GM21786 (cell line): Measurements from ENCODE around the gene GDA.

Experiments used
- ATAC-seq: cut with Tn5 transposase; IDR thresholded peaks from one replicate; pipeline ENCODE4 v1.9.1; 2021; ENCODE audit not compliant: unreplicated experiment

Gene GDA

GRCh38 chr9:72149231-72149975 is at the start of gene GDA:
Gene GDA (plus strand): TSS chr9:72149440. CDS start chr9:72149560, 120 bp downstream.
- ATAC-seq = no peak

- no peak for ATAC-seq
These were observed 46.7 kb upstream of the GDA start for GRCh38 chr9:72102520-72102919.

GRCh38 chr9:72113056-72113455 is 36.2 kb upstream of the GDA start:
- ATAC-seq = no peak

- ATAC-seq = peak; percentile 57
These were observed 29.4 kb upstream of the GDA start for GRCh38 chr9:72119853-72120252.

GRCh38 chr9:72124947-72125346 is 24.3 kb upstream of the GDA start:
- no peak for ATAC-seq

GRCh38 chr9:72127753-72128152 is 21.5 kb upstream of the GDA start:
- no peak for ATAC-seq

GRCh38 chr9:72128526-72128925 is 20.7 kb upstream of the GDA start:
- no peak for ATAC-seq

- ATAC-seq = no peak
These were observed 19.7 kb upstream of the GDA start for GRCh38 chr9:72129271-72130156.

GRCh38 chr9:72130321-72130720 is 18.9 kb upstream of the GDA start:
- ATAC-seq = no peak

- ATAC-seq = no peak
These were observed 18.0 kb upstream of the GDA start for GRCh38 chr9:72131206-72131605.

GRCh38 chr9:72132052-72132451 is 17.2 kb upstream of the GDA start:
- ATAC-seq = no peak

- ATAC-seq = no peak
These were observed 15.7 kb upstream of the GDA start for GRCh38 chr9:72133365-72134035.

GRCh38 chr9:72134801-72135200 is 14.4 kb upstream of the GDA start:
- no peak for ATAC-seq

GRCh38 chr9:72137697-72138365 is 11.4 kb upstream of the GDA start:
- ATAC-seq = no peak

- no peak for ATAC-seq
These were observed 10.0 kb upstream of the GDA start for GRCh38 chr9:72139226-72139625.

- no peak for ATAC-seq
These were observed 8.7 kb upstream of the GDA start for GRCh38 chr9:72140586-72140985.

- no peak for ATAC-seq
These were observed 7.8 kb upstream of the GDA start for GRCh38 chr9:72141484-72141883.

- ATAC-seq = no peak
These were observed 4.3 kb upstream of the GDA start for GRCh38 chr9:72144756-72145492.

- ATAC-seq = no peak
These were observed 3.3 kb upstream of the GDA start for GRCh38 chr9:72145733-72146505.

GRCh38 chr9:72147676-72148075 is 1.6 kb upstream of the GDA start:
- ATAC-seq = no peak
